GM19351 (cell line): ENCODE results near the gene GMDS.

Experiments
- ATAC-seq: cut with Tn5 transposase; IDR thresholded peaks from one replicate; pipeline ENCODE4 v1.9.1; 2021; ENCODE audit warnings: mild to moderate bottlenecking, moderate library complexity; ENCODE audit not compliant: unreplicated experiment

Gene GMDS

GRCh38 chr6:2245103-2245876, at the start of gene GMDS:
Gene GMDS, minus strand, starts transcription at chr6:2245605.
- ATAC-seq = peak; percentile 89

GRCh38 chr6:2285510-2285909, 40.1 kb upstream of the GMDS start:
- no peak for ATAC-seq

DNA sequence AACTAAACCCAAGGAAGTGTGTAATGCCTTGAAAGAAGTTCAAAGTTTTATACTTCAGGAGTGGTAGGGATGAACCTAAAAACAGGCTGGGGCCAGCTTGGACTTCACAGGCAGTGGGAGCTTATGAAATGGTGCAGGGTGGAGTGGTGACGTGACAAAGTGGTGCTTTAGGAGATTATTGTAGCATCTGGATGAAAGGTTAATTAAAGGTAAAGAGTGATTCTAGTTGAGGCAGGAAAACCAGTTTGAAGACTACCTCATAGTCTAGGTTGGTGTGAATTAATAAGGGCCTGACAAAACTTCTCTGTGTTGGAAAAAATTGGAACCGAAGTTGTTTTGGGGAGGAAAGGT, 30.5 kb upstream of the GMDS start:
- ATAC-seq = no peak

DNA sequence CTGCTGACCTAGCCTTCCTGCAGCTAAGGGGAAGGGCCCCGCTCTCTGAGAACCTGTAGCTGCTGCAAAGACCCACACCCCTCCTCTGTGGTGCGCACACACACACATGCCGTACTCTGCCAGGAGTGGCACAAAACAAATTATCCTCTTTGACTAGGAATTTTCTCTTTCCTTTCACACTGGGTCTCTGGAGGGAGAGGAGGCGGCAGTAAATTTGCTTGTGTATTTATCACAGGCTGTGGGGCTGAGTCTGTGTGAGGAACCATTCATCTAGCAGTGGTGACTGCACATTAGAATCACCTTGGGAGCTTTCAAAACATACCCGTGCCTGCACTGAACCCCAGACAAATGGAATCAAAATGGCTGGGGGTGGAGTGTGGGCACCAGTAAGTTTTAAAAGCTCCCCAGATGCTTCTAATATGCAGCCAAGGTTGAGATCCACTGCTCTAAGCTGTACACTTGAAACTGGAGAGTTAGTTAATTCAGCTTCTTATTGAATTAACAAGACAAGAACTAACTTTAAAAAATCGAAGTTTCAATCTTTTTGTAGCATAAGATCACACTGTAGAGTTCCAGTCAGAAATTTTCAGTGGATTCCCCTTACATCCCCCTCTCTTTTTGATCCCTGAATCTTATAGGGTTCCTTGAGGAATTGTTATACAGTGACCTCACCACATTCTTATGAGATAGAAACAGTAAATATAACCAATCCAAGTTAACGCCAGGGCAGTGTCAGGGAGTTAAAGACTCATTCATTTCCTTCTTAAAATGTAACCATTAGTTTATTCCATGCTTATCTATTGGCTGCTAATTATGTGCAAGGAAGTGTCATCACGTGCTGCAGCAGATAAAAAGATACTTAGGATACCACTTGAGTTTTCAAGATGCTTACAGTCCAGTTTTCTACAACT, 29.8 kb upstream of the GMDS start:
- no peak for ATAC-seq

DNA sequence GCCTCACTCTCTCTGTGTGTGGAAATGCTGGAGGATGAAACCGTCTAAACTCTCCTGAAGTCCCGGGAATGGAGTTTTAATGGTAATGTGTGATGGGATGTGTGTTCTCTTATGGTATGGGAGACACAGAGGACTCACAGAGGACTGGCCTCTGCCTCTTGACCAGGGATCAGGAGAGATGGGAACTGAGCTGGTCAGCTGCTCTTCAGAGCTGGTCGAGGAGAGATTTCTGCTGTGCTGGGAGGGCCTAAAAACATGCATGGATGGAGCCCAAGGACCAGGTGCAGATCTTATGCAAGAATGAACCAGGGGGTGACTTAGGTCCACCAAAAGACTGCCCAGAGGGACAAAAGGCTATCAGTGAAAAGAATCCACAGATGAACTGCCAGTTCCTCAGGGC, 27.3 kb upstream of the GMDS start:
- no peak for ATAC-seq

- ATAC-seq = no peak
Observed at GRCh38 chr6:2270054-2270453, 24.6 kb upstream of the GMDS start.

DNA sequence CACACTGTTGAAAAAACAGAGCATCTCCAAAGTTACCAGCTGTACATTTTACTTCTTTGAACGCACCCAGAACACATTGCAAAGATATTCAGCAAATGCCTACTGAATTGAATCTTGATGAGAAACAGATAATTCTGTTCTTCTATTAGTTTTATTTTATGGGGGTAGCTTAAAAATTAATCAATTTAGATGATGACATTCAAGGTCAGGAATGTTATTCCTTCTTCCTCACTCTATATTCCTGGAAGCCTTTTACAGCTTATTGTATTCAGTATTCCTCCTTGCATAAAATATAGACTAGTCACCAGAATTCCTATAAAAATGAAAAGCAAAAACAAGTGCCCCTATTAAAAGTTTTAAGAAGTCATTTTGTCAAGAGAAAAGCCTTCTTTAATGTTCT, 21.4 kb upstream of the GMDS start:
- no peak for ATAC-seq

GRCh38 chr6:2266031-2266795, 20.8 kb upstream of the GMDS start:
- no peak for ATAC-seq

DNA sequence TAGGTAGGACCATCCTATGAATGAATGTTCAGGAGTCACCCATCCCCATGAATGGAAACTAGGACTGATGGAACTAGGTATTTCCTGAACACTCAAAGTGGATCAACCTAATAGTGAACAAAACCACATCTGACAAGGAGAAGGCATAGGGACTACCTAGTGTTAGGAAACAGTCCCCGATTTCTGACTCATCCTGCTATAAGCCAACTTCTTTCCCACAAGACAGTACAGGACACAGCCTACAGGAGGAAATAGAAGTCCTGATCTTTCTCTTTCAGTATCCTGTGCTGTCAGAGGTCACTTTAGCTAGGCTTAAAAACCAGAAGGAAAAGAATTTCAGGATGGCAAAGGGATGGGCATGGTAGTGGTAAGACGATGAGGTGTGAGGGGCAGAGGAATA, 19.5 kb upstream of the GMDS start:
- no peak for ATAC-seq

- no peak for ATAC-seq
Observed at GRCh38 chr6:2263896-2264295, 18.5 kb upstream of the GMDS start.

GRCh38 chr6:2259574-2259973, 14.2 kb upstream of the GMDS start:
- ATAC-seq = no peak

DNA sequence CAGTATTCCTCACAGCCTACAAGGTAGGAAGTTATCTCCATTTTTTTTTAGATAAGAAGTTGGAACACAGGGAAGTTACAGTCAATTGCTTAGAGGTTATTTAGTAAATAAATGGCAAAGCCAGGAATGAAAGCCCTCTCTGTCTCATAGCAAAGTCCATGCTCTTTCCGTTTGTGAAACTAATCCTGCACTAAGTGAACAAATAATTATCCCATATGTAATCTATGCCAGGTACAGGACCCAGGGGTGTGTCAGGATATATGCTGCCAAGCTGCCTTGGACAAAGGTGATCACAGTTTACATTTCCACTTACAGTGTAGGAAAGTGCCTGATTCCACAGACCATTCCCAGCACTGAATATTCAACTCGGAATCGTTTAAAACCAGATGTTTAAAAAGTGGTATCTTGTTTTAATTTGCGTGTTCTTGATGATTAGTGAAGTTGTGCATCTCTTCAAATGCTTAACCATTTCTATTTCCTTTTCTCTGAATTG, 13.6 kb upstream of the GMDS start:
- no peak for ATAC-seq

DNA sequence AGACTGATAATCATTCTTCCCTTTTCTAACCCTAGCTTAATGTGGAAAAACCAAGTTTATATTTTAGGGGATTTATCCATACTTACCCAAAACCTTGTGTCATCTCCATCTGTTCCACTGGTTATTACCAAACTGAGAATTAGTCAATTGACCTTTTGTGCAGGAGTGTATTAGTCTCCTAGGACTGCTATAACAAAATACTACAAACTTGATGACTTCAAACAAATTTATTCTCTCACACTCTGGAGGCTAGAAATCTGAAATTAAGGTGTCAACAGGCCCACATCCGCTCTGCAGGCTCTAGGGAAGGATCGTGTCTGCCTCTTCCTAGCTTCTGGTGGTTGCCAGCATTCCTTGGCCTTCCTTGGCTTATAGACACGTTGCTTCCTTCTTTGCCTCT, 12.7 kb upstream of the GMDS start:
- ATAC-seq = no peak

DNA sequence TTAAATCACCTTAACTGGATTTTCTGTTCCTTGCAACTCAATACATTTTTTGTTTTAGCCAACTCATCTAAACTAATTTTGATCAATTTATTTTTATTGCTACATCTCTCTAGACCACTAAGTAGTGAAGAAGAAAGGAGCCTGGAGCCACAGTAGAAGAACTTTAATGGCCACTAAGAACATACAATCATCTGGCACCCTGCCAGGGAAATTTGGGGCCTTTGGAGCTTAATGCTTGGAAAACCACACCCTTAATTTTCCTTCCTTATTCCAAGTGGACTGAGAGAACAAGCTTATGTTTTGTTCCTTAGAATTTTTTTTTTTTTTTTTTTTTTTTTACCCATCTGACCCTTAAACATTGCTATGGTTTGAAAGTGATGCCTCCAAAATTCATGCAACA, 12.0 kb upstream of the GMDS start:
- ATAC-seq = no peak

DNA sequence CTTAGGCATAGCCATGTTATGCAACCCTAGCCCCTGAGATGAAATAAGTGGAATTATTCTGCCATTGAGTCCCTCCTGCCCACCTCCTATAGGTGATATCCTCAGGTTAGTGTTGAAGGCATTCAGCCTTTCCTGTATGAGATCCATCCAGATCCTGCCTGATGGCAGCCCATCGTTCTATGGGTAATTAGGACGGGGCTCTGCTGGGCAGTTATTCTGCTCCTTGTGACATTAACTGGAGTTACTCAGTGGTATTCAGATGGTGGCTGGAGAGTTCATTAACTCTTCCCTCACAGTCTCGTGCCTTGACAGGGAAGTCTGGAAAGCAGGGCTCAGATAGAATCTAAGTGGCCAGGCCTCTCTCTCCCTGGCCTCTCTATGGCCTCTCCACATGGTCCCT, 9.3 kb upstream of the GMDS start:
- no peak for ATAC-seq

DNA sequence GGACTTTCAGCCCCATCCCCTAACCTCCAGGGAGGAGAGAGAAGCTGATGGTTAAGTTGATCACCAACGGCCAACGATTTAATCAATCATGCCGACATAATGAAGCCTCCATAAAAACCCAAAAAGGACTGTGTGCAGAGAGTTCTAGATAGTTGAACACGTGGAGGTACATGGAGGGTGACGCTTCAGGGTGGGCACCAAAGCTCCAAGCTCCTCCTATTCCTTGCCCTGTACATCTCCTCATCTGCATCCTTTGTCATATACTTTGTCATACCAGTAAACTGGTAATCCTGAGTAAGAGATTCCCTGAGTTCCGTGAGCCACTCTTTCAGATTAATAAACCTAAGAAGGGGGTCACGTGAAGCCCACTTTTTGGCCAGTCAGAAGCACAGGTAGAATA, 3.7 kb upstream of the GMDS start:
- ATAC-seq = no peak

- ATAC-seq = no peak
Observed at GRCh38 chr6:2247664-2248063, 2.3 kb upstream of the GMDS start.

DNA sequence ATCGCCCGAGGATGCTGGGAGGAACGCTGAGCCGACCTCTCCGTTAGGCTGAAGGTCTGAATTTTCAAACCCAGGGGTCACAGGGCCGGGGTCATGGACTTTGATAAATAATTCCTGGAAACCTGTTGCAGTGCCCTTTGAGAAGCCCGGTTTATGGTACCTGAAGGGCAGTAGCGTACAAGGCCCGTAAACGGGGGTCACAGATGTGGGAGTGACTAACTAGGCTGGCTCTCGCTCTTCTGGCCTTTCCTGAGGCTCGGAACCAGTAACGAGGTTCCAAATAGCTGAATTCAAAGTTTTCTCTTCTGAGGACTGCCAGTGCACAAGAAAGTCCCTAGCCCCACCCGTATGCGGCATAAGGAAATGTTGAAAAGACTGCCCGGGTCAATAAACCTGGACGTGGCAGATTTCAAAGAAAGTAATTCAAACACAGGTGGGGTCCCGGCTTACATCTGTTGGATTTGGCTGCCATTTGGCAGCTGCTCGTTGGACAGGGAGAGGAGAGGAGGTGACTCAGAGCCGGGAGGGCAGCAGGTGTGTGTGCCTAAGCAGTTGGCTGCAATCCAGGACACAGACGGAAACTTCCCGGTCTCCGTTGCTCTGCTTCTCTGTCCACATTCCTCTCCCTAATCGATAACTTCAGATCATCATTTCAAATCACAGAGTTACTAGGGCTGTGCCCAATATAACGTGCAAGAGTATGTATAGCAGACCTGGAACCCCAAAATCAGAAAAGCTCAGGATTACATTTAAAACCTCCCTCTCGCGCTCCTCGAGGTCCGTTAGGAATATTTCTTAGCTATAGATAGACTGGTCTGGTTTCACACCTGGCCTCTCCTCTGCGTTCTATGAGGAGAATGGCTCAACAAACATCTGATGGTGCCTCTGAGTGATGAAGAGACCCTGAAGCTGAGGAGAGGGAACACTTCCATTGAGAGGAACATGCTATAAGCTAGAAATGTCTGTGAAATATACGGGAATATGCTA, 765 bp upstream of the GMDS start:
- peak; percentile 12 for ATAC-seq

DNA sequence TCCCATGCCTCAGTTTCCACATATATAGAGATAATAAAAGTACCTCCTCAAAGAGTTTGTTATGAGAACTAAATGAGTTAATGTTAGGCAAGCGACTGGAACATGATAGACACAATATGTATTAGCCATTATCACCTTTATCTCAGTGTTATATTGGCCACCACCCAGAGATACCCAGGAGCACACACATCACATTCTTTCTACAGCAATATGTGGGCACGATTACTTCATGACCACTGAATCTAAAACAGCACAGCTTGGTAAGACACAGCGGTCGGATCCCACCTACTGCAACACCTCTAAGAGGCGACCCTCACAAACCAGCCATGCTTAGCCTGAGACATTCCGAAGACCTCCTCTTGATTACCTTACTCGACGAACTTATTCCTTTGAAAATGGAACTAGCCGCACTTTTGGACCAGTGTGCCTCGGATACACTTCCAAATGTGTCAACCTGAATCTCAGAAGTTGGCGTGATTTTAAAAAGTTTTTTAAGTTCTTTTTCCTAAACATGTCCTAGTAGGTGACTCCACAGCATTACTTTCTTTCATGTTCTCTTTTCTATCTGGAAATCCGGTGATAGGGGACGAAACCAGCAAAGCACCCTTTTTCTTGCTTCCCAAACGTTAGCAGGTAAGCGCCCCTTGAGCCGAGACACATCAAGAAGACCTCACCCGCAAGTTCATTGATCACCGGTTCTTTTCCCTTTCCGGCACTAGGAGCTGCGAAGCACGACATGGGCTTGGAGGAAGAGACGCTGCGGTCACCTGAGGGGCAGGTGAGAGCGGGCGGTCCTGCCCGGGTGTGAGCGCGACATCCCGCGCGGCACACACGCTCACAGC, 923 bp downstream of the GMDS start:
- no peak for ATAC-seq
